HCT116 (cell line): ENCODE measurements around the gene GALNT11. TPM values are rescaled to one million over a fixed set of nuclear protein-coding genes. Genes with fewer than 3 reads are reported as not detected.
"Not testable (repeated sequence)": the region's sequence is repeated elsewhere in the genome, so short reads cannot be mapped to it uniquely, and the experiment has no call there.

Experiments
- ATAC-seq: fragments of 200-7000 bp; cut with Tn5 transposase; 2 replicates; pipeline ENCODE4 v1.9.1; 2020; ENCODE audit warnings: mild to moderate bottlenecking, moderate library complexity
- BruUV-seq: library from RNA; stranded (reverse); fragments of 400-500 nt; replicated peaks from 2 replicates; lab custom pipeline; 2021; lab: Mats Ljungman, UMichigan
- CTCF ChIA-PET: fragments of 300-600 bp; sonication (Branson Sonifier 250); formaldehyde crosslinking; loops from one replicate; lab custom pipeline; 2021; ENCODE audit warnings: antibody characterized with exemption; lab: Charles Lee
- POLR2A ChIA-PET: fragments of 300-600, 350-600 bp; sonication (Branson Sonifier 250); formaldehyde crosslinking; loops from one replicate; lab custom pipeline; 2021; ENCODE audit warnings: antibody characterized with exemption; lab: Charles Lee
- RAD21 ChIA-PET, 2 experiments: fragments of 300-600 bp; sonication (Branson Sonifier 250); formaldehyde crosslinking; loops; one replicate each; lab custom pipeline; 2023; ENCODE audit warnings: low total read pairs in 2 of 2; ENCODE audit not compliant: uncharacterized antibody in 2 of 2, unreplicated experiment in 2 of 2, low non-redundant PET in 1 of 2; lab: Charles Lee
- DNase-seq: peaks from one replicate; pipeline ENCODE4 v3.0.0-alpha.2; 2010; ENCODE audit warnings: low read depth, low spot score
- H2AFZ ChIP-seq: fragments of 200-600 bp; shearing (Covaris generic), sonication (generic); 2 replicates; pipeline ENCODE4 v1.6.1; 2017; ENCODE audit warnings: low read depth, mixed run types, mixed read lengths, antibody characterized with exemption, low read length; ENCODE audit not compliant: poor library complexity, severe bottlenecking
- H3K27ac ChIP-seq: 2 replicates; pipeline ENCODE4 v1.5.1; 2012; ENCODE audit warnings: low read depth, low read length
- H3K27me3 ChIP-seq: fragments of 200-600 bp; sonication (generic); 2 replicates; pipeline ENCODE4 v1.6.1; 2016; ENCODE audit warnings: mixed run types, low read length, mixed read lengths; ENCODE audit not compliant: insufficient read depth
- H3K36me3 ChIP-seq, 2 experiments: fragments of 200-500 bp in 1 of 2; fragments of 200-600 bp in 1 of 2; sonication (Bioruptor generic) in 1 of 2; sonication (generic) in 1 of 2; 2 replicates each; pipeline versions ENCODE4 v1.5.1 to v1.6.1; 2014 to 2016; ENCODE audit warnings: low read length in 2 of 2, inconsistent platforms in 1 of 2, mixed read lengths in 1 of 2, mixed run types in 1 of 2; ENCODE audit not compliant: insufficient read depth in 2 of 2, control insufficient read depth in 1 of 2
- H3K4me1 ChIP-seq, 2 experiments: fragments of 200-600 bp in 1 of 2; sonication (generic) in 1 of 2; 2 replicates each; pipeline versions ENCODE4 v1.5.1 to v1.6.1; 2012 to 2017; ENCODE audit warnings: low read length in 2 of 2, inconsistent platforms in 1 of 2, mild to moderate bottlenecking in 1 of 2, mixed read lengths in 1 of 2, mixed run types in 1 of 2, moderate library complexity in 1 of 2; ENCODE audit not compliant: insufficient read depth in 2 of 2, control insufficient read depth in 1 of 2
- H3K4me2 ChIP-seq: fragments of 200-600 bp; sonication (generic); 2 replicates; pipeline ENCODE4 v1.6.1; 2017; ENCODE audit warnings: mixed run types, low read length, mixed read lengths
- H3K4me3 ChIP-seq, 2 experiments: fragments of 200-600 bp in 1 of 2; sonication (generic) in 1 of 2; replicated peaks in 1 of 2; 2 replicates each; pipeline ENCODE4 v1.5.1; 2011 to 2016; ENCODE audit warnings: low read length in 2 of 2, control low read depth in 1 of 2, low read depth in 1 of 2, mild to moderate bottlenecking in 1 of 2, mixed read lengths in 1 of 2, mixed run types in 1 of 2
- H3K79me2 ChIP-seq: fragments of 200-600 bp; sonication (generic); 2 replicates; pipeline ENCODE4 v1.6.1; 2017; ENCODE audit warnings: mild to moderate bottlenecking, mixed run types, low read length, moderate library complexity, mixed read lengths; ENCODE audit not compliant: insufficient read depth
- H3K9ac ChIP-seq: fragments of 200-600 bp; sonication (generic); 2 replicates; pipeline ENCODE4 v1.6.1; 2016; ENCODE audit warnings: low read length, mixed read lengths
- H3K9me2 ChIP-seq: fragments of 200-600 bp; sonication (generic), shearing (Covaris generic); 2 replicates; pipeline ENCODE4 v1.6.1; 2017; ENCODE audit warnings: mixed run types, mild to moderate bottlenecking, moderate library complexity; ENCODE audit not compliant: insufficient read depth
- H3K9me3 ChIP-seq, 2 experiments: fragments of 200-500 bp in 1 of 2; fragments of 200-600 bp in 1 of 2; sonication (Bioruptor generic) in 1 of 2; sonication (generic) in 1 of 2; 2 replicates each; pipeline ENCODE4 v1.6.1; 2014 to 2017; ENCODE audit warnings: low read length in 2 of 2, mixed read lengths in 2 of 2, inconsistent platforms in 1 of 2, low read depth in 1 of 2, mild to moderate bottlenecking in 1 of 2, mixed run types in 1 of 2, moderate library complexity in 1 of 2; ENCODE audit not compliant: control insufficient read depth in 1 of 2, insufficient read depth in 1 of 2
- H4K20me1 ChIP-seq: fragments of 200-600 bp; sonication (generic), shearing (Covaris generic); 2 replicates; pipeline ENCODE4 v1.6.1; 2017; ENCODE audit warnings: mixed run types, mild to moderate bottlenecking, moderate library complexity; ENCODE audit not compliant: insufficient read depth
- CTCF ChIP-seq, 3 experiments: fragments of 200-600 bp in 1 of 3; sonication (generic) in 1 of 3; IDR thresholded peaks in 2 of 3; conservative IDR thresholded peaks in 1 of 3; 2 replicates each; pipeline ENCODE4 v1.5.1; 2012 to 2017; ENCODE audit warnings: low read depth in 2 of 3, low read length in 2 of 3, antibody characterized with exemption in 1 of 3, borderline replicate concordance in 1 of 3, control low read depth in 1 of 3, mild to moderate bottlenecking in 1 of 3, mixed read lengths in 1 of 3, mixed run types in 1 of 3, moderate library complexity in 1 of 3; ENCODE audit not compliant: insufficient read depth in 1 of 3
- EGR1 ChIP-seq: IDR thresholded peaks from 2 replicates; pipeline ENCODE4 v1.6.1; 2012; ENCODE audit warnings: low read depth
- POLR2AphosphoS5 ChIP-seq: IDR thresholded peaks from 2 replicates; pipeline ENCODE4 v1.6.1; 2011; ENCODE audit warnings: mild to moderate bottlenecking, low read depth, low read length, moderate library complexity
- SRF ChIP-seq: IDR thresholded peaks from 2 replicates; pipeline ENCODE4 v1.6.1; 2012; ENCODE audit warnings: low read depth
- TCF7L2 ChIP-seq: IDR thresholded peaks from 2 replicates; pipeline ENCODE4 v1.7.0; 2011; ENCODE audit warnings: borderline replicate concordance, inconsistent platforms; ENCODE audit not compliant: insufficient read depth, insufficient read length; ENCODE audit errors: extremely low read depth
- intact Hi-C: fragments of 100-400 bp; cut with micrococcal nuclease; formaldehyde crosslinking; loops from 2 replicates; pipeline ENCODE4 v1.10.0; 2022
- total RNA-seq: library from RNA; stranded (reverse); gene quantifications from one replicate; pipeline ENCODE4 v1.2.1, GENCODE V29; 2021; ENCODE audit not compliant: unreplicated experiment

Gene GALNT11
- total RNA-seq, 1 experiment from 2014 or later, result 28.9 TPM

DNA sequence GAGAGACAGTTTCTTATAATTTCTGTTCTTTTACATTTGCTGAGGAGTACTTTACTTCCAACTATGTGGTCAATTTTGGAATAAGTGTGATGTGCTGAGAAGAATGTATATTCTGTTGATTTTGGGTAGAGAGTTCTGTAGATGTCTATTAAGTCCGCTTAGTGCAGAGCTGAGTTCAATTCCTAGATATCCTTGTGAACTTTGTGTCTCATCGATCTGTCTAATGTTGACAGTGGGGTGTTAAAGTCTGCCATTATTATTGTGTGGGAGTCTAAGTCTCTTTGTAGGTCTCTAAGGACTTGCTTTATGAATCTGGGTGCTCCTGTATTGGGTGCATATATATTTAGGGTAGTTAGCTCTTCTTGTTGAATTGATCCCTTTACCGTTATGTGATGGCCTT, 38.3 kb downstream of the GALNT11 start:
- H4K20me1 ChIP-seq, RAD21 ChIA-PET, DNase-seq, H2AFZ ChIP-seq, H3K4me3 ChIP-seq, ATAC-seq, H3K9me2 ChIP-seq, H3K4me2 ChIP-seq, H3K4me1 ChIP-seq, intact Hi-C loops, H3K9ac ChIP-seq, H3K27me3 ChIP-seq, BruUV-seq, POLR2A ChIA-PET, H3K79me2 ChIP-seq, H3K36me3 ChIP-seq, H3K27ac ChIP-seq, CTCF ChIA-PET, H3K9me3 ChIP-seq: not testable (repeated sequence)

DNA sequence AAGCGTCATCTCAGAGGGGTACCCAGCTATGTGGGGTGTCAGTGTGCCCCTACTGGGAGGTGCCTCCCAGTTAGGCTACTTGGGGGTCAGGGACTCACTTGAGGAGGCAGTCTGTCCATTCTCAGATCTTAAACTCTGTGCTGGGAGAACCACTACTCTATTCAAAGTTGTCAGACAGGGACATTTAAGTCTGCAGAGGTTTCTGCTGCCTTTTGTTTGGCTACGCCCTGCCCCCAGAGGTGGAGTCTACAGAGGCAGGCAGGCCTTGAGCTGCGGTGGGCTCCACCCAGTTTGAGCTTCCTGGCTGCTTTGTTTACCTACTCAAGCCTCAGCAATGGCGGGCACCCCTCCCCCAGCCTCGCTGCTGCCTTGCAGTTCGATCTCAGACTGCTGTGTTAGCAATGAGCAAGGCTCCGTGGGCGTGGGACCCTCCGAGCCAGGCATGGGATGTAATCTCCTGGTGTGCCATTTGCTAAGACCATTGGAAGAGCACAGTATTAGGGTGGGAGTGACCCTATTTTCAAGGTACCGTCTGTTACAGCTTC, 40.4 kb downstream of the GALNT11 start:
- DNase-seq, RAD21 ChIA-PET, H3K4me2 ChIP-seq, H3K27me3 ChIP-seq, H3K9me2 ChIP-seq, H3K9ac ChIP-seq, H3K36me3 ChIP-seq, H3K79me2 ChIP-seq, H3K4me1 ChIP-seq, POLR2A ChIA-PET, H3K27ac ChIP-seq, CTCF ChIA-PET, H3K9me3 ChIP-seq, H2AFZ ChIP-seq, BruUV-seq, H3K4me3 ChIP-seq, ATAC-seq, intact Hi-C loops, H4K20me1 ChIP-seq: not testable (repeated sequence)

DNA sequence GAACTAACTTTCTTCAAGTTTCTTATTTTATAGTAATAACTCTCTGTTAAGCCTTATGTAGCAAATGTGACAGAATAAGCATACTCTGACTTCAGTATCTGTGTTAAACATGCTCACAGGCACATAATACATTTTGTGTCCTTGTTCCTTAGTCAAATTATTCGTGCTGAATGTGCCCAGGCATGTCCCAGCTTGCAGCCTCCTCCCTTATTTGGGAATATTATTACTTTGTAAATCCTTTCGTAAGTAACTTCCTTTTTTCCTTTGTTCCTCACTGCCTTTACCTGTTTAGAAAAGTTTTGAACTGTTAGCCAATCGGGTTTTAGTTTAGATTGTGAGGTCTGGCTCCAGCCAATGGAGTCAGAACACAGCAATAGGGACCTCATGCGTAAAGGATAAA, 46.9 kb downstream of the GALNT11 start:
- Histone ChIP-seq H3K27me3 (no peaks in the 10 kb centered on the region), H3K36me3 (no peaks in the 10 kb centered on the region), H3K79me2 (peaks cover 15% of the 10 kb centered on the region; the same call in 1 of the 2 replicates), H3K9me2 (no peaks in the 10 kb centered on the region), H3K4me3 (no peak overlapping the region), H3K4me1 (peaks cover 2 to 8% of the 10 kb centered on the region in 2 experiments; a peak in 1 of 4 replicates), H3K9me3 (no peaks in the 10 kb centered on the region), H2AFZ (no peak overlapping the region), H3K4me2 (no peak overlapping the region), H4K20me1 (no peaks in the 10 kb centered on the region), H3K27ac (no peak overlapping the region; the same call in 1 of the 2 replicates), H3K9ac (no peak overlapping the region)
- intact Hi-C loops, result no loop called here
- POLR2A ChIA-PET, result no interaction called here
- ATAC-seq (no peak), DNase-seq (no peak)
- CTCF ChIA-PET, result no interaction called here
- RAD21 ChIA-PET, result no interaction called here
- no TSS peak for BruUV-seq
- TF ChIP-seq TCF7L2, result no peak
- no peak for TF ChIP-seq CTCF (IDR thresholded peaks at IDR 0.05 in 2 of 3, conservative IDR thresholded peaks at IDR 0.05 in 1 of 3; ENCODE audit: borderline replicate concordance in 1 of 3, insufficient read depth in 1 of 3, low read depth in 2 of 3, low read length in 2 of 3)
- no peak for TF ChIP-seq POLR2AphosphoS5
- TF ChIP-seq SRF, result peak; percentile 47; the same call in 1 of the 2 replicates
- TF ChIP-seq EGR1, result no peak
